ENCODE results near the gene CDH4. TPM values are rescaled to one million over a fixed set of nuclear protein-coding genes. Genes with fewer than 3 reads are reported as not detected.

The CDH4 gene
- total RNA-seq, 1 experiment from 2014 or later: 0.12 TPM

DNA sequence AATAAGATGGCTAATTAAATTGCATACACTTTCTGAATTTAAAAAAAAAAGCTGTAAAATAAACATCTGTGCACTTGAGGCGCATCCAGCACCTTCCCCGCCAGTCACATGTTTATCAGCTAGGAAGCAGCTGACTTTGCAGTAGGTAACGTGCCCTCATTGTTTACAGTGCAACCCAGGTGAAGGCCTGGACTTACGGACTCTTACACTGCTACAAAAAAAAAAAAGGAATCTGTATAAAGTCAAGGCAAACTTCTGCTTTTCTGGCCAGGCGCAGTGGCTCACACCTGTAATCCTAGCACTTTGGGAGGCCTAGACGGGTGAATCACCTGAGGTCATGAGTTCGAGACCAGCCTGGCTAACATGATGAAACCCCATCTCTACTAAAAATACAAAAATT lies 327.8 kb downstream of the CDH4 start:
- DNase-seq (ENCODE audit: low read depth): no peak

DNA sequence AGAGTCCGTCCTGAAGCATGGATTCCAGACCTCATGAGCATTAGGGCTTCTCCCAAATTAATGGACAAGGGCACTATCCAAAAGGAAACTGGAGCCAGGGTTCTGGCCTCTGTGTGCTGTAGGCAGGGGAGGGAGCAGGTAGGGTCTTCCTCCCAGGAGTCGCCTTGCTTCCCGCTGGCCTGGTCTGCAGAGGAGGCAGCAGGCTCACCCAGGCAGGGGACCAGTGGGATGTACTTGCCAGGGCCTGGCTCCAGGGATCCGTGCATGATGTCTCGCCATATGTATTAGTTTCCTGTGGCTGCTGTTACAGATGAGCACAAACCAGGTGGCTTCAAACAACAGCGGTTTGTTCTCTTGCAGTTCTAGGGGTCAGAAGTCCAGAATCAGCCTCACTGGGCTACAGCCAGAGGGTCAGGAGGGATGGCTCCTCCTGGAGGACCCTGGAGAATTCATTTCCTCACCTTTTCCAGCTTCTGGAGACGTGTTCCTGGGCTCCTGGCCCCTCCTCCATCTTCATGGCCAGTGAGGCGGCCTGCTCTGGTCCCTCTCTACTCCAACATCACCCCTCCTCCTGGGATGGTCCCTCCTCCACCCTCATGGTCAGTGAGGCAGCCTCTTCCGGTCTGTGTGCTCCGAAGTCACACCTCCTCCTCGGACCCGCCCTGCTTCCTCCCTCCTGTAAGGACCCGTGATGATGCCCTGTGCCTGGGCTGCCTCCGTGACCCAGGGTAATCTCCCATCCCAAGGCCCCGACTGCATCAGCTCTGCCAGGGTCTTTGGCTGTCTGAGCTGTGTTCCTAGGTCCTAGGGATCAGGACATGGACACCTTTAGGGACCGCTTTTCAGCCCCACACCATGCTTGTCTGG lies 329.1 kb downstream of the CDH4 start:
- DNase-seq (ENCODE audit: low read depth): no peak

DNA sequence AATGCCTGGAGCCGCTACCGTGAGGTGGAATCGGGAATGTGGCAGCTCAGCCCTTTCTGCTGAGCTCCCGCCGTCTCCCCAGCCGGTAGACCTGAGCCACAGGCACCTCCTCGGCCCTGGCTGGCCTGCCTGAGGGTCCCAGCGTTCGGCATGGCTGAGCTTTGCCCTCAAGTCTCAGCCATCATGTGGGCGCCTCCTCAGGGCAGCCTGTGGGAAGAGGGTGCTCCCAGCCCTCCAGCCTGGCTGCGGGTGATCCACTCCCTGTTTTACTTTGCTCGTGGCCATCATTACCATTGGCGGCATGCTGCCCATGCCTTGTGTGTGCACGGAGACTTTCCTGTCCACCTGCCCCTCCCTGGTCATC lies 329.7 kb downstream of the CDH4 start:
- DNase-seq (ENCODE audit: low read depth): no peak

DNA sequence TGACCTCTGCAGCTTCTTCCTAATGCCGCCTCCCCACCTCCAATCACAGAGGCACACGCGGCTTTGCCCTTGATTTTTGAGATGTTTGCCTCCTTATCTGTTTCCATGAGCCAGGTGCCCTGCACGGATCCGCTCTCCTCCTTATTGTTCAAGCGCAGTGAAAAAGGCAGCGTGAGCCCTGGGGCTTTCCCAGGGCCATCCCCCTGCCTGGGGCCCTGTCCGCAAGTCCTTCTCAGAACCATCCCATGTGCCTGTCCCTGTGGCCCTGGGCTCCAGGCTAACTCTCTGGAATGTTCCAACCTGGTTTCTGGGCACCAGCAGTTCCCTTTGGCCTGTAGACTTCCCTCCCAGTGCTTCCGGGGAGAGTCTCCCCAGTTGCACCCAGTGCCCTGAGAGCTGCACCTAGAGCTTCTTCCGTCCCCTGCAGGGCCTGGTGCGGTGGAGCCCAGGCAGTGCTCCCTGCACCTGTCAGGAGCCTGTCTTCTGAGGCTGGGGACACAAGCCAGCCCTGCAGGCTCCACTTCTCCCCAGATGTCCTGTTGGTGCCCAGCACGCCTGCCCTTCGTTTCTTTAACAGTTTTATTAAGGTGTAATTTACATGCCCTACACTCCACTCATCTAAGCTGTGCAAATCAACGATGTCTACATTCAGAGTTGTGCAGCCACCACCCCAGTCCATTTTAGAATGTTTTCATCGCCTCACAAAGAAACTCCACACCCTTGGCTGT lies 330.3 kb downstream of the CDH4 start:
- DNase-seq (ENCODE audit: low read depth): no peak

DNA sequence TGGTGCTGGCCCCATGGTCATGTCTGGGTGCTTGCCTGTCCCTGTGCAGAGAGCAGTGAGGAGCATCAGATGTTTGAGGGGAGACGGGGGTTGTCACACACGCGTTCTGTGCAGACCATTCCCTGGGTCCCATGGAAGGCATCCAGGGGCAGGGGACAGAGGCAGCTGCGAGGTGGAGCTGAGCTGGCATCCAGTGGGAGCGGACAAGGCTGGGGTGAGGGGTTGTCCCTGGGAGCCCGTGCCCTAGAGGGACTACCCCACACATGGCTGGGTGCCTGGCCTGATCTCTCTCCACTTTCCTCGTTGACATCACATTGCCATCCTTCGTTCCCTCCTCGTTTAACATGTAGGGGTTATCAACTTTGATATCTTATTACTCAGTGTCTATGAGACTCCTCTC lies 331.3 kb downstream of the CDH4 start:
- DNase-seq (ENCODE audit: low read depth): no peak

DNA sequence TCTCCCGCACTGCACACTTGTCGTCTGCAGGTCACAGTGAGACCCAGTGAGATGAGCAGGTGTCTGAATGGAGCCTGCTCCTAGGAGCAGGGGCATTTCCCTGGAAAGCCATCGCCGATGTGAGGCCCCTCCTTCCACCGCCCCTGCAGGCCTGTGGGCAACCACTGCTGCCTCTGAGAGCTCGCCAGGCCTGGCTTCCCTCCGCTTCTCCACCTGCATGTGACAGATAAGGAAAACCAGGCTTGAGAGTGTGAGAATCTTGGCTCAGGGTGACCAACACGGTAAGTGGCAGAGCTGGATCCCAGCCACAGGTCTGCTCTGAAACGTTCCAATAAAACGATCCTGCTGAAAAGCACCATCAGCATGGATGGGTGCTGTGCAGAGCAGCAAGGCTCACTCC lies 332.8 kb downstream of the CDH4 start:
- DNase-seq (ENCODE audit: low read depth): no peak

DNA sequence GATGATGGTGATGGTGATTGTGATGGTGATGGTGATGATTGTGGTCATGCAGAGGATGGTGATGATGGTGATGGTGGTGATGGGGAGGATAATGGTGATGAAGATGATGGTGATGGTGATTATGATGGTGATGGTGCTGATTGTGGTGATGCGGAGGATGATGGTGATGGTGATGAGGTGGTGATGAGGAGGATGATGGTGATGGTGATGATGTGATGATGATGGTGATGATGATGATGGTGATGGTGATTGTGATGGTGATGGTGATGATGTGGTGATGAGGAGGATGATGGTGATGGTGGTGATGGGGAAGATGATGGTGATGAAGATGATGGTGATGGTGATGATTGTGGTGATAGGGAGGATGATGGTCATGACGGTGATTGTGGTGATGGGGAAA lies 333.7 kb downstream of the CDH4 start:
- DNase-seq (ENCODE audit: low read depth): no peak

DNA sequence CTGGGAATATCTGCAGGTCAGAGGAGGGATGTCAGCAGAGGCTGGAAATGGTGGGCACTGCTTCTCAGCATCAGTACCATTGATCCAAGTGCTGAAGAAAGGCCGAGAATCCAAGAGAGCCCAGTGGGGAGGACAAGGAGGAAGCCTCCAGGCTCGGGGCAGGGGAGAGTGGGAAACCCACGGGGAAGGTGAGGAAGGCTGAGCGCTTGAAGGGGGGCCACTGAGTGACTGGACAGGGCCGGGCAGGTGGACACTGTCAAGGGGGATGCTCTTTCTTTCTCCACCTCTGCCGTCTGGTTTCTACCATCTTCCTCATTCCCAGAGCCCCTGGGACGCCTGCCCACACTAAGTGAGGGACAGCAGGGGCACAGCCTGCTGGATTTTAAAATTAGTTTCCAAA lies 335.0 kb downstream of the CDH4 start:
- no peak for DNase-seq (ENCODE audit: low read depth)

DNA sequence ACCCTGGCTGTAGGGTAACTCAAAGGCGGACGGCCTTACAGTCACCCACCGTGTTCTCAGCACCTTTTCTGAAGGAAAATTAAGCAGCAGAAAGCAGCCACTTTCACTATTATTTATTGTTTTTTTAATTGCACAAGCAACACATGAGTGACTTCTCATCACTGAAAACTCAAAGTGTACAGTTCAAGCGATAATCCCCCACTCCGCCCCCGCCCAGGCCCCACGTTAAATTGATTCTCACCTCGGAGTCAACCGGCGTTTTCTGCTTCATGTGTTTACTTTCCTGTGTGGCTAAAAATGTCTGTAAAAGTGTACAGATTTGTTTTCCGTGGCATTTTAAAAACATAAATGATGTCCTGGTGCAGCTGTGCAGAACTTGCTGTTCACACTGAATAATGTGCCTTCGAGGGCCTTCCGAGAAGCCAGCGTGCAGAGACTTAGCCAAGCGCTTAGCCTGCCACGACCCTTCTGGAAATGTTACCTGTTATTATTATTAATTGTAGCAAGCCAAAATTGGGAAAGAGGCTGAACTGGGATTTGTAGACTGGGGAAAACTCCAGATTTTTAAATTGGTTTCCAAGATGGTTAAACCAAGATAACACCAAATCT lies 335.7 kb downstream of the CDH4 start:
- no peak for DNase-seq (ENCODE audit: low read depth)

DNA sequence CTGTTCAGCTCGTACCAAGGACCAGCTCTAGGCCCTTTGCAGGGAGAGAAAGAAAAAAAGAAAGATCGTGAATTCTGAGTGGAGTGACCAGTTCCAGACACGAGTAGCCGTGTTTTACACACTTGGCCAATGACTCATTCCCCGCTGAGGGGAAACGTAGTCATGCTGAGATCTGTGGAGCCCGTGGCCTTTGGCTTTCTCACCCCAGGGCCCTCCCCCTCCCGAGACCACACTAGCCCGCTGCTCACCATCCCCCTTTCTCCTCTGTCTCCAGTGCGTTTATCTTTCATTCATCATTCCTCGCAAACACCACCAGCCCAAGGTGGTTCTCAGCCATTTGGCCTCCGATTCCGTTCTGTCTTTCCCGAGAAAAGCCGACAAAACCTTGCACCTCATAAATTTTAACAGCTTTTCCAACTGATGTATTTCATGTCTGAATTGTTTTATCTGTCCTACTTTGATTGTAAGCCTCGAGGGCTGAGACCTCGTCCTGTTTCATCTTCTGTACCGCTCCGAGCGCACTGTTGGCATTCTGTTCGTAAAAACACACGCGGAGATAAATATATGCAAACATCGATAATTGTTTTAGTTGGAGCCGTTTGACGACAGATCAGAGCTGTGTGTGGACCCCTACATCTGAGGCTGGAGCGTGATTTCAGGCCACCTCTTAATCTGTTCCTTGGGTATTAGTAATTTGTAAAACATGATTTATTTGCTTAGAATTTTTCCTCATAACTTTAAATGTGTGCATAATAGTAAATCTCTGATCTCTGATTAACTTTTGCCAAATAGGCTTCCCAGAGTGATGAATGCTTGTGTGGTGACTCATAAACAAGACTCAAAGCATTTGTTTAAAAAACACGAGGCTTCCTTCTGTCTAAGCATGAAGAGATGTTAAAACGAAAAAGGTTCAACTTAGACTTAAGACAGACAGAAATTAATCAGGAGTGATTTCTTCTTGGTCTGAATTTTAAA lies 336.6 kb downstream of the CDH4 start:
- peak; percentile 71 for DNase-seq (ENCODE audit: low read depth)

DNA sequence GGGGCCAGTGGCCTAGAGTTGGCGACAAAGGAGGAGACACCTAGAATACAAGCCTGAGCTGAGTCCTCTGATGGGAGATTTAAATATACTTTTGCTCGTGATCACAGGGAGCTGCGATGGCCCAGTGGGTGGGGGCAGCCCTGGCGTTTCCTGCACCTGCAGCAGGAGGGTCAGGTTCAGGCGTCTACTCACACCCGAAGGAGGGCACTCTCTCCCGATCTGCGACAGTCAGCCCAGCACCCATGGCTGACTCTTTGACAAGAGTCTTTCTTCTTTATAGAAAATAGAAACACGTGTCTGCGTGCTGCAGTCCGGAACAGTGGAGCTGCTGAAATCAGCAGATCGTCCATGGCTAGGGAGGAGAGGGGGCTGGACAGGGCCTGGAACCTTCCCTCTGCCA lies 338.2 kb downstream of the CDH4 start:
- no peak for DNase-seq (ENCODE audit: low read depth)

DNA sequence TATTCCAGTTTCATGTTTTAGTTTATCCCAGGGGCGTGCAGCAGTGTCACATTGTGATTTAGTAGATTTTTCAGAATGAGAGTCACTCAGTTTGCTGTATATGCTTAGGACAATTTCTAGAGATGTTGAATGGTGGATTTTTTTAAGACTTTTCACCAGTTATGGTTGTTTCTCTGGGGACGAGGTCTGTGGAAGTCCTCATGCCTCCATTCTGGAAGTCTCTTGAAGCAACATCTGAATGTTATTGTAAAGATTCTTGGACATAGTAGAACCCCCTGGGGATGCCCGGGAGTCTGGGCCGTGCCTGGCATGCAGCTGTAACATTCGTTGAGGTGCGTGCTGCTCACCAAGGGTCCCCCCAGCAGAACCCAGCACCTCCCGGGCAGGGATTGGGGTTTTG lies 341.5 kb downstream of the CDH4 start:
- no peak for DNase-seq (ENCODE audit: low read depth)

DNA sequence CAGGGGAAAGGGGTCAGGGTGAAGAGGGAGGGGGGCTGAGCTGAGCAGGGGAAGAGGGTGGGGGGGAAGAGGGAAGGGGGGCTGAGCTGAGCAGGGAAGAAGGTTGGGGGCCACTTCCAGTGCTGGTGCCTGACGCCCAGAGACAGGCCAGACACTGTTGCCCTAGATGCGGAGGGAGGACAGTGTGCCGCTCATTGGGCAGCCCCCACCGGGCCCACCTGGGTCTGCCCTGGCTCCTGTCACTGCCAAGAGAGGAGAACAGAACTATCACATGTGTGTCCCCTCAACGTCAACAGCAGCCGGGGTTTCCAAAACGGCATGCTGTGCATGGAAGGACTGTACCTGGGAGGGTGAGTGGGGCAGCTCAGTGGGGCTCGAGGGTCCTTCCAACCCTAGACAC lies 342.1 kb downstream of the CDH4 start:
- DNase-seq (ENCODE audit: low read depth): no peak

DNA sequence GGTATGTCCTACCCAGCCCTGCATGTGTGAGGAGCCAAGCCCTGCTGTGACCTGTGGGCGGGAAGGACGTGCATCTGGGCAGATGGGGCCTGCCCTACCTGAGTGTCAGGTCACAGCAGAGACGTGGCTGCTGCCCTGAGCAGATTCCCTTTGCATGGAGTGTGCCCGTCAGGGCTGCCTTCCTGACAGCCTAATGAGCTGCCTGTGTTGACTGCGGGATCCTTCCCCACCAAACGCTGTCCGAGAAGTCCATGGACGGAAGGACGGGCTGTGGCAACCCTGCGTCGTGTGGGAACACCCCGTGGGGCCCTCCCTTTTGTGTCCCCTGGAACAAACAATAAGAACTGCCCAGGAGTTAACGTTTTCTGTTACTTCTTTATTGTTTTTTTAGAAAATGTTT lies 343.2 kb downstream of the CDH4 start:
- DNase-seq (ENCODE audit: low read depth): no peak

DNA sequence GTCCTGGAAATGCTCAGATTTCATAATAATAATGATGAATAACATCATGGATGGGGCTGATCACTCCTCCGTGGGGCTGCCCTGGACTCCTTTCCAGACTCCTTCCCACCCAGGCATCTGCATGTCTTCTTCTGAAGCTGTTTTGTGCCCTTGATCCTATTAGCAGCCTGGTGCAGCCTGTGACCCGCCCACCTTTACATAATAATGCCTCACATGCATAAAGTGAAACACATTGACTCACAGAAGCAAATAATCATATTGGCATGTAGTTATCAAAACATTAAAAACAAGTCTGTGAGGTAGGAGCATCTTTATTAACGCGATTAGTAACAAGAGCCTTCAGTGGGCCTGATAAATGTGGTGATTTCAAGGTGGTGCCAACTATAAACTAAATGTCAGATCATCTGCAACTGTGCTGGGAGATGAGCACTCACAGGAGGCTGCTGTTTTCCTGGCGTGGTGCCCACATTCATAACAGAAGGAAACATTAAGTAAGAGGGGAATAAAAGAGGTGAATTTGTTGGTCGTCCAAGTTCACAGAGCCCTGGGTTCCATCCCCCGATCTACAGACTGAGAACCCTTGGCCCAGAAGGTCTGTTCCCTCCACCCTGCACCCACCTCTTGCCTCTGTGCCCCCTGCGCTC lies 344.7 kb downstream of the CDH4 start:
- peak; percentile 7 for DNase-seq (ENCODE audit: low read depth)

DNA sequence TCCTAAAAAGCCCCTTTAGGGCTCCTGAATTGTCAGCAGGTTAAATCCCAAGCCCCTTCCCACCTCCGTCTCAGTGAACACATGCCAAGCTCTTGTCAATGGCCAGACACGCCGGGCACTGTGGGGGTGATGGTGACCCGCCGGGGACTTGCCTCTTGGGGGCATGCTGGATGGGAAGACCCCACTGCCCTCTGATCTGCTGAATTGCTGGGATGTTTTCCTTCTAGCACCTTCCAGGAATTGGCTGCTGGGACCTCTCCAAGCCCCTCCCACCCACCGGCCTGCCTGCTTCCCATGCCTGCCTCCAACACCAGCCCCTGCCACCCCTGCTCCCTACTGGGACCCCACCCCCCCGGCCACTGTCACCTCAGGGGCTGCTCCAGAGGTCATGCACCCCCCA lies 345.9 kb downstream of the CDH4 start:
- DNase-seq (ENCODE audit: low read depth): no peak

DNA sequence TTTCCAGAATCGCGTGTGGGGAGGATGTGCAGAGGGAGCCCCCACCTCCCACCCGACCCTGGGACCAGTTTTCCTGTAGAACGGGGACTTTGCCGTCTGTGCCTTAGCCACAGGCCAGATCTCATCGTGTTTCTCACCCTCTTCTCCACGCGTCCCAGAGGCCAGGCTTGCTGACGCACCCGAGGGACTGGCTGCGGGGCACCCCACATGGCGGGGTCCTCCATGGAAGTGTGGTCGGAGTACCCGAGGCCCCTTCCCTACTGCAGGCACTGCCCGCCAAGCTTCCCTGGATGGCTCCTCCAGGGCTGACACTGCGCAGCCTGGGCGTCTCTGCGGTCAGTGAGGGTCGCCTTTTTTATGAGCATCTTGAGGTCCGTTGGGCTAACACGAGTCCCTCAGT lies 346.5 kb downstream of the CDH4 start:
- DNase-seq (ENCODE audit: low read depth): no peak

DNA sequence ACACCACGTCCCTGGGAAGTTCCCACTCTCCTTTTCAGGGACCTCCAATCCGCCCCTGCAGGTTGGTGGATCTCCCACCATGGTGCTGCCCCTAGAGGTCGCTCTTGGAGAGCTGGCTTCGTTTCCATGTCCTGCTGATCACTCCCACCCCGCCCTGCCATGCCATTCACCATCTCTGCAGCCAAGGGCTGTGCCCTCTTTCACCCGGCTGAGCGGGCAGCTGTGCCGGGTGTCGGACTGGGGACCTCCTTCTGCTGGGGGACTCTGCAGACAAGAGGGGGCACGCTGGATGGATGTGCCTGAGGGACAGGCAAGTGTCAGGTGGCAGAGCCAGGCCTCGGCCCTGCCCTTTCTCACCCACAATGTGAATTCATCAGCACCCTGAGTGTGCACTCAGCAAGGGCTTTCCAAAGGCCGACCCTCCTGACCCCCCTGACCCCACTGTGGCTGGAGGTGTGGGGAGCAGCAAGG lies 347.0 kb downstream of the CDH4 start:
- DNase-seq (ENCODE audit: low read depth): no peak

DNA sequence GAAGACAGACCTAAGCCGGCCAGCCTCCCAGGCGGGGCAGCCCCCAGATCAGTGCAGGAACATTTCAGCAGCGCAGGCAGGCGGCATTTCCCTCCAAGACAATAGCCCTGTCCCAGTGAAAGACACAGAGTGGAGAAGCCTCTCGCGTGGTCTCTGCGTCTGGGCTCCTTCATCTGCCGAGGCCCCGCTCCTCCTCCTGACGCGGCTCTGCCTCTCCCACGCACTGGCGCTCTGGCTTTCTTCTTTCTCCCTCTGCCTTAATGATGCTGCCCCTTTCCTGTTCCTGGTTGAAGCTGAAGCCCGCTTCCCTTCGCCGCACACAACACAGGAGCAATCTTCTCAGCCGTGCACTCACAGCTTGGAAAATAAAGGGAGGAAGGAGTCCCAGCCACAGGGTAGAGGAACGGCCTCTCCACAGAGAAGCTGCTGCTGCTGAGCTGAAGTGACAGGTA lies 347.5 kb downstream of the CDH4 start:
- no peak for DNase-seq (ENCODE audit: low read depth)

DNA sequence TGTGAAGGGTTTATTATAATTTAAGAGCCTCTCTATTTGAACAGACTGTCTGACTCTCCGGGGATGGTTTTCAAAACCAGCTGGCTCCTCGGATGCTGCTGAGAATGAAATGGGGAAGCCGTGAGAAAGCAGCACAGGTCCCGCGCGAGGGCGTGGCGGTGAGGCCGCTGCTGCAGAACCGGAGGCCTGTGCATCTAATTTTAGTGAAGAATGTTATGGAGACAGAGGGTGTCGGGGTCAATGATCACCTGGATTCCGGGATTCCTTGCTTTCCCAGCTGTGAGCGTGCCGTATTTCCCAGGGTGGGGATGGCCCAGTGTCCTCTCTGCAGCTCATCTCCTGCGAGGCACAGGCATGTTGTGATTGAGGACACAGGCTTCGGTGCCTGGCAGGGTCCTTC lies 348.0 kb downstream of the CDH4 start:
- no peak for DNase-seq (ENCODE audit: low read depth)

DNA sequence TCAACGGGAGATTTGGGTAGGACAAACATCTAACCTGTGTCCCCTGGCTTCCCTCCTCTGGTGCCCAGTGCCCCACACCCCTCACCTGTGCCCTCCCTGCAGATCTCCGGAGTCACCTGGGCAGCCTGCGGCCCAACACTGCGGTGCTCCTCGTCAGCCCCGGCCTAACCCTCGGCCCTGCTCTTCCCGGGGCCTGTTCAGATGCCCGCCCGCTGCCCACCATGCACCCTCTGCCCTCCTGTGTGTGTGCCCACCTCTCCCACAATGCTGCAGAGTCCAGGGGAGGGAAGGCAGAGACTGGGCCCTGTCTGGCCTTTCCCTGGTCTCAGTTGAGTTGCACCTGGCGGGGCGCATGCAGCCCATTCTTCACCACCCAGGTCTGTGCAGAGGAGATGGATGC lies 349.3 kb downstream of the CDH4 start:
- no peak for DNase-seq (ENCODE audit: low read depth)

Measured in RPMI7951 (cell line).